ENCODE results near the gene CNTNAP2. TPM values are rescaled to one million over a fixed set of nuclear protein-coding genes. Genes with fewer than 3 reads are reported as not detected.
"Not testable (repeated sequence)": the region's sequence is repeated elsewhere in the genome, so short reads cannot be mapped to it uniquely, and the experiment has no call there.

CNTNAP2 gene
- polyA plus RNA-seq, 2 donors, result 0.41 to 0.48 TPM

DNA sequence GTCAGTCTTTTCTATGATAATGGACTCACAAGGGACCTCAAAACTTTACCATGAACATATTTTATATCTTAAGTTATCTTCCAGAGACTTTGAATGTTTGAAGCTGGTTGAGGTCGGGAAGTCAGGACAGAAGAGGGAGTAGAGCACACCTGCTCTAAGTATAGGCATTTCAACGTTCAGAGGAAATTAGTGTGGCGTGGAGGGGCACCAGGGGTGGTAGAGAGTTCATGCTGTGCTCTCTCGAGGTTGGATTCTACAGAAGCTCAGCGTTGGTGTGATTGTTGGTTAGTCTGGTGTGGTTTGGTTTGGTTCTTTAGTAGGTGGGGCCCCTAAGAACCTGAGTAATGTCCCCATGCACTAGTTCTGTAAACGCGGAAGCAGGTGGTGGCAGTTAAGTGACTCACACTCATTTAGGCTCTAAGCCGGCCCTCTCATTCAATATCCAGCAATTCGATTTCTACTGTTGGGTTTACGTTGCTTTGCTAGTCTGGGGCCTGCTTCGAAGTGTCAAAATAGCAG lies 19.8 kb downstream of the CNTNAP2 start:
- Histone ChIP-seq H3K4me1 (ENCODE audit: control insufficient read depth in 2 of 2, insufficient read depth in 2 of 2, low read length in 1 of 2) (no peaks in the 10 kb centered on the region), H3K27me3 (ENCODE audit: control insufficient read depth in 1 of 2, insufficient read depth in 2 of 2, low read length in 2 of 2) (no peaks in the 10 kb centered on the region), H3K27ac (ENCODE audit: low read depth in 2 of 2, low read length in 1 of 2) (no peak overlapping the region), H3K9me3 (ENCODE audit: control insufficient read depth in 2 of 2, insufficient read depth in 1 of 2, low read depth in 1 of 2, low read length in 1 of 2) (no peaks in the 10 kb centered on the region), H3K4me3 (ENCODE audit: low read depth in 1 of 2, low read length in 2 of 2) (no peak overlapping the region), H3K36me3 (ENCODE audit: control insufficient read depth in 2 of 2, insufficient read depth in 2 of 2, low read length in 1 of 2) (no peaks in the 10 kb centered on the region)
- WGBS, 2 donors, result 67 to 69% methylated on average over 11 of the region's 11 CpGs

DNA sequence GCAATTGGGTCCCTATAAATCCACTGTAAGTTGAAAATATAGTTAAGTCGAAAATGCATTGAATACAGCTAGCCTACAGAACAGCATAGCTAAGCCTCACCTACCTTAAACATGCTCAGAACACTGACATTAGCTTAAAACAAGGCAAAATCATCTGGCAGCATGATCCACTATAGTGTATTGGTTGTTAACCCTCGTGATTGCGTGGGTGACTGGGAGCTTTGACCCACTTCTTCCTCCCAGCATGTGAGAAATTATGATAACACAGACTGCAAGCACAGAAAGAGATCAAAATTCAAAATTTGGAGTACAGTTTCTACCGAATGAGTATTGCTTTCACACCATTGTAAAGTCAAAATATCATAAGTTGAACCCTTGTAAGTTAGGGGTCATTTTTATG lies 22.3 kb downstream of the CNTNAP2 start:
- Histone ChIP-seq H3K36me3 (ENCODE audit: control insufficient read depth in 2 of 2, insufficient read depth in 2 of 2, low read length in 1 of 2) (no peaks in the 10 kb centered on the region), H3K27me3 (ENCODE audit: control insufficient read depth in 1 of 2, insufficient read depth in 2 of 2, low read length in 2 of 2) (no peaks in the 10 kb centered on the region), H3K4me1 (ENCODE audit: control insufficient read depth in 2 of 2, insufficient read depth in 2 of 2, low read length in 1 of 2) (no peaks in the 10 kb centered on the region), H3K4me3 (ENCODE audit: low read depth in 1 of 2, low read length in 2 of 2) (no peak overlapping the region), H3K27ac (ENCODE audit: low read depth in 2 of 2, low read length in 1 of 2) (no peak overlapping the region), H3K9me3 (ENCODE audit: control insufficient read depth in 2 of 2, insufficient read depth in 1 of 2, low read depth in 1 of 2, low read length in 1 of 2) (no peaks in the 10 kb centered on the region)
- 55 to 62% methylated on average over 4 of the region's 4 CpGs for WGBS, 2 donors

DNA sequence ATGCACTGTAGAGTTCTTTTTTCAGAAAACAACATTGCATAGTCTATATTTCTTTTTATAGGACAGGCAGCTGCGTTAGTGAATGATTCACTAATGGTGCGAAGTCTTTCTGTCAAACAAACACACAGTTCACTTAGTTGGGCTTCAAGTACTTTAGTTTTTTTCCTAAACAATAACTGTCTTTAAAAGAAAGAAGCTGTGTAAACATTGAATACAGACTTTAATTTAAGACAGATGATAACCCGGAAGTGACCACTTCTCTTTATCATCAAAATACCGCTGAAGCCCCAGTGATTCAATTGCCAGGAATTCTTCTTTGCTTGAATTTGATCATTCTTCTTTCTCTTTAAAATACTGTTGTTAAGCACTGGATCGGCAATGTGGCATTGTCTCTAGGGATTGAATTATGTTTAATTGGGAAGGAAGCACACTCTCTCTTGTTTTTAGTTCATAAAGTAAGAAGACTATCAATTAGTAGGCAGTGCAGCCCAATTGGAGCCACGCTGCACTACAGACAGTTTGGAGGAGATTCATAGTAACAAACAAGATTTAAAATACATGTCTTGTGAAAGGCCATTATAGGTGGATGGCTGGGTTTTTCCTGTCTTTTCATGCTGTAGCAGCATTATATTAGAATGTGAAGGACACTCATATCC lies 30.4 kb downstream of the CNTNAP2 start:
- Histone ChIP-seq H3K27me3 (ENCODE audit: control insufficient read depth in 1 of 2, insufficient read depth in 2 of 2, low read length in 2 of 2) (no peaks in the 10 kb centered on the region), H3K4me1 (ENCODE audit: control insufficient read depth in 2 of 2, insufficient read depth in 2 of 2, low read length in 1 of 2) (no peaks in the 10 kb centered on the region), H3K27ac (ENCODE audit: low read depth in 2 of 2, low read length in 1 of 2) (no peak overlapping the region), H3K36me3 (ENCODE audit: control insufficient read depth in 2 of 2, insufficient read depth in 2 of 2, low read length in 1 of 2) (no peaks in the 10 kb centered on the region), H3K9me3 (ENCODE audit: control insufficient read depth in 2 of 2, insufficient read depth in 1 of 2, low read depth in 1 of 2, low read length in 1 of 2) (no peaks in the 10 kb centered on the region), H3K4me3 (ENCODE audit: low read depth in 1 of 2, low read length in 2 of 2) (no peak overlapping the region)
- WGBS, 2 donors, result 26 to 28% methylated on average over 6 of the region's 6 CpGs

DNA sequence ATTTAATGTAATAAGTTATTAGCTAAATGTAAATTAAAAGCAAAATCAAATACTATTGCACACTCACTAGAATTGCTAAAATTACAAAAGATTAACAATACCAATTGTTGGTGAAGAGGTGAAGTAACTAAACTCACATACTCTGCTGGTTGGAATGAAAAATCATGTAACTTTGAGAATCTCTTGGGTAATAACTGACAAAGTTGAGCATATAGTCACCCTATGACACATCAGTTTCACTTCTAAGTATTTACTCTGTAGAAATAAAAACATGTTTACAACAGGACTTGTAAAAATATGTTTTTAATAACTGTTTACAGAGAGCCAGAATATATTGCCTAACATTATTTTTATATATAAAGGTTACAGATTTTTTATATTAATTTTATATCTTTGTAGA lies 33.6 kb downstream of the CNTNAP2 start:
- Histone ChIP-seq H3K27me3 (ENCODE audit: control insufficient read depth in 1 of 2, insufficient read depth in 2 of 2, low read length in 2 of 2) (no peaks in the 10 kb centered on the region), H3K9me3 (ENCODE audit: control insufficient read depth in 2 of 2, insufficient read depth in 1 of 2, low read depth in 1 of 2, low read length in 1 of 2) (no peaks in the 10 kb centered on the region), H3K36me3 (ENCODE audit: control insufficient read depth in 2 of 2, insufficient read depth in 2 of 2, low read length in 1 of 2) (no peaks in the 10 kb centered on the region), H3K4me1 (ENCODE audit: control insufficient read depth in 2 of 2, insufficient read depth in 2 of 2, low read length in 1 of 2) (no peaks in the 10 kb centered on the region), H3K4me3 (ENCODE audit: low read depth in 1 of 2, low read length in 2 of 2) (no peak overlapping the region), H3K27ac (ENCODE audit: low read depth in 2 of 2, low read length in 1 of 2) (no peak overlapping the region)

DNA sequence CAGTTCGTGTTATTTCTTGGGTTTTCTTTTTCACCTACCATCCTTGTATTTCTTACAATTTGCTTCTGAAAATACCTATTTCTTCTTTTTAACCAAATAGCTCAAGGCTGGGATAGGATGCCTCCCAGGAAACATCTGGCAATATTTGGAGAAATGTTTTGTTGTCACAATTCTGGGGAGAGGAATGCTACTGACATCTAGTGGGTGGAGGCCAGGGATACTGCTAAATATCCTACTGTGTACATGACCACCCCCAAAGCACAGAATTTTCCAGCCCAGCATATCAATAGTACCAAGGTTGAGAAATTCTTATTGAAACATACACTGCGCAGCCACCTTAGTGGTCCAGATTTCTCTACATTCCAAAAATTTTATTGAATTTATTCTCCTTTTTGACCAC lies 55.5 kb downstream of the CNTNAP2 start:
- H3K27me3 ChIP-seq (ENCODE audit: control insufficient read depth in 1 of 2, insufficient read depth in 2 of 2, low read length in 2 of 2), result no peaks in the 10 kb centered on the region
- H3K4me3 ChIP-seq (ENCODE audit: low read depth in 1 of 2, low read length in 2 of 2), result no peak overlapping the region
- H3K9me3 ChIP-seq (ENCODE audit: control insufficient read depth in 2 of 2, insufficient read depth in 1 of 2, low read depth in 1 of 2, low read length in 1 of 2), result peaks cover 0 to 3% of the 10 kb centered on the region in 2 donors
- WGBS, 2 donors, result 77 to 81% methylated on average over 2 of the region's 2 CpGs
- H3K36me3 ChIP-seq (ENCODE audit: control insufficient read depth in 2 of 2, insufficient read depth in 2 of 2, low read length in 1 of 2), result no peaks in the 10 kb centered on the region
- H3K4me1 ChIP-seq (ENCODE audit: control insufficient read depth in 2 of 2, insufficient read depth in 2 of 2, low read length in 1 of 2), result no peaks in the 10 kb centered on the region
- H3K27ac ChIP-seq (ENCODE audit: low read depth in 2 of 2, low read length in 1 of 2), result no peak overlapping the region

DNA sequence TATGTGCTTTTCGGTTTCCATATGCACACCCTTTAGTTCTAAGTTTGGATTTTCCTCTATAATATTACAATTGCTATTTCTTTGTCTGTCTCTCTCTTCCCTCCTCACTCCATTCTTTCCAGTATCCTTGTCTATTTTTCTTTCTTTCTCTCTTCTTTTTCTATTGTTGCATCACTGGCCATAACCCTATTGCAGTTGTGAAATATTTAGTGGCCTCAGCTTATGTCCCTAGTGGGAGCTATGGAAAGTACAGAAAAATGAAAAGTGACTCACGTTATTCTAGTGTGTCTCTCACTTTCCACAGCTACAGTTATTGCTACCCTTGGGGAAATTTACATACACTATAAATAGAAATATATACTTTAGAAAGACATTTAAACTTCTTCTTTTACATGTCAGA lies 59.1 kb downstream of the CNTNAP2 start:
- no peak overlapping the region for H3K4me3 ChIP-seq (ENCODE audit: low read depth in 1 of 2, low read length in 2 of 2)
- H3K9me3 ChIP-seq (ENCODE audit: control insufficient read depth in 2 of 2, insufficient read depth in 1 of 2, low read depth in 1 of 2, low read length in 1 of 2), result peaks cover 0 to 3% of the 10 kb centered on the region in 2 donors
- no peaks in the 10 kb centered on the region for H3K4me1 ChIP-seq (ENCODE audit: control insufficient read depth in 2 of 2, insufficient read depth in 2 of 2, low read length in 1 of 2)
- H3K27me3 ChIP-seq (ENCODE audit: control insufficient read depth in 1 of 2, insufficient read depth in 2 of 2, low read length in 2 of 2), result no peaks in the 10 kb centered on the region
- 75 to 78% methylated on average over 2 of the region's 2 CpGs for WGBS, 2 donors
- H3K36me3 ChIP-seq (ENCODE audit: control insufficient read depth in 2 of 2, insufficient read depth in 2 of 2, low read length in 1 of 2), result no peaks in the 10 kb centered on the region
- H3K27ac ChIP-seq (ENCODE audit: low read depth in 2 of 2, low read length in 1 of 2), result no peak overlapping the region

DNA sequence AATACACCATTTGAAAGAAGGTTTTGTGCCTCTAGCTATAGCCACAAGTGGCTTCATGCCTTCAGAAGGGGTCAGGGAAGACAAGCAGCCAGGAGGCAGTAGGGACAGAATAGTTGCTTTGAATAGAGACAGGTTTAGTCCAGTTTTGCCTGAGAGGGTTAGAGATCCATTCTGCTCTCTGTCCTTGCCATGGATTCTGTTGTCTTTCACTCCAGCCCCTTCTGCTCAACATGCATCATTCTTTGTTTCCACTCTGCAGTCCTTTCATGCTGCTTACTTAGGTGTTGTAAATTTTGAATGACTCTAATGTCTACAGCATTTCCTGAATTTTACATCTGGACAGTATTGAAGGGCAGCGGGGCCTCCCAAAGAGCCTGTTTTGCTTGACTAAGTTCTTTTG lies 60.3 kb downstream of the CNTNAP2 start:
- H3K27me3 ChIP-seq (ENCODE audit: control insufficient read depth in 1 of 2, insufficient read depth in 2 of 2, low read length in 2 of 2), result no peaks in the 10 kb centered on the region
- no peaks in the 10 kb centered on the region for H3K4me1 ChIP-seq (ENCODE audit: control insufficient read depth in 2 of 2, insufficient read depth in 2 of 2, low read length in 1 of 2)
- no peaks in the 10 kb centered on the region for H3K36me3 ChIP-seq (ENCODE audit: control insufficient read depth in 2 of 2, insufficient read depth in 2 of 2, low read length in 1 of 2)
- no peak overlapping the region for H3K27ac ChIP-seq (ENCODE audit: low read depth in 2 of 2, low read length in 1 of 2)
- 74 to 78% methylated on average over 1 of the region's 1 CpG for WGBS, 2 donors
- H3K9me3 ChIP-seq (ENCODE audit: control insufficient read depth in 2 of 2, insufficient read depth in 1 of 2, low read depth in 1 of 2, low read length in 1 of 2), result peaks cover 0 to 3% of the 10 kb centered on the region in 2 donors
- no peak overlapping the region for H3K4me3 ChIP-seq (ENCODE audit: low read depth in 1 of 2, low read length in 2 of 2)

DNA sequence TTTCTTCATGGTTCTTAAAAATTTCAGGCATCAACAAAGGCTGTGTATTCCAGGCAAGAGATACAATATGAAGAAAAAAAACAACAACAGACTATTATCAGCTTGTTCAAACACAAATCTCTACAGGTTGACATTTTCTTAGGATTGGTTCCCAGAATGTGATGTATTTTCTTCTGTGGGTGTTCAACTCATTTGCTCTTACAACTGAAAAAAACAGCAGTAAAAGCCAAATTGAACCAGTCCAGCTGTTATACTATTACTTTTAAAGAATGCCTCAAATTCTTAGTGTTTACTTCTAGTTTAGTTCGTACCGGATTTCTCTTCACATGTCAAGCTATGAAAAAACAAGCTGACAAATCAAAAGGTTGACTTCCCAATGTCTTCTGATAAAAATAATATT lies 60.7 kb downstream of the CNTNAP2 start:
- H3K9me3 ChIP-seq (ENCODE audit: control insufficient read depth in 2 of 2, insufficient read depth in 1 of 2, low read depth in 1 of 2, low read length in 1 of 2), result peaks cover 0 to 3% of the 10 kb centered on the region in 2 donors
- no peaks in the 10 kb centered on the region for H3K4me1 ChIP-seq (ENCODE audit: control insufficient read depth in 2 of 2, insufficient read depth in 2 of 2, low read length in 1 of 2)
- 65 to 67% methylated on average over 2 of the region's 2 CpGs for WGBS, 2 donors

DNA sequence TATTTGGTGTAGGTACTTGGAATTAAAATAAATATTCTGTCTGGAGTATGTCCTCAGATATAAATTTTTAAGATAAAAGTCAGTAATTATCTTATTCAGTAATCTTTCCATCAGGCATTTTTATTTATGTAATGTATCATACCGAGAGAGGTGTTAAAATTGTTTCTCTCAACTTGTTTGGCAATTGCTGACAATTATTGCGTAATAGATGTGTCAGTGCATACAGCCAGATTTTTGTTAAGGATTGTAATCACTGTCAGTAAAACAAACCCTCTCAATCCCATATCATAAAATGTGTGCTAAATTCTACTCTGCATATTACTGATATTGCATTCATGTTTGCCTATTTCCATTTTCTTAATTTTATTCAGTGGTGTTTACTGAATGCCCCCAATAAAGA lies 69.2 kb downstream of the CNTNAP2 start:
- Histone ChIP-seq H3K9me3 (ENCODE audit: control insufficient read depth in 2 of 2, insufficient read depth in 1 of 2, low read depth in 1 of 2, low read length in 1 of 2) (no peaks in the 10 kb centered on the region), H3K4me3 (ENCODE audit: low read depth in 1 of 2, low read length in 2 of 2) (no peak overlapping the region), H3K36me3 (ENCODE audit: control insufficient read depth in 2 of 2, insufficient read depth in 2 of 2, low read length in 1 of 2) (no peaks in the 10 kb centered on the region), H3K4me1 (ENCODE audit: control insufficient read depth in 2 of 2, insufficient read depth in 2 of 2, low read length in 1 of 2) (no peaks in the 10 kb centered on the region), H3K27me3 (ENCODE audit: control insufficient read depth in 1 of 2, insufficient read depth in 2 of 2, low read length in 2 of 2) (no peaks in the 10 kb centered on the region), H3K27ac (ENCODE audit: low read depth in 2 of 2, low read length in 1 of 2) (no peak overlapping the region)
- WGBS, 2 donors, result 58 to 64% methylated on average over 2 of the region's 2 CpGs

More for the DNA sequence above, 60.7 kb downstream of the CNTNAP2 start:
- Histone ChIP-seq H3K27me3 (ENCODE audit: control insufficient read depth in 1 of 2, insufficient read depth in 2 of 2, low read length in 2 of 2) (no peaks in the 10 kb centered on the region), H3K27ac (ENCODE audit: low read depth in 2 of 2, low read length in 1 of 2) (no peak overlapping the region), H3K4me3 (ENCODE audit: low read depth in 1 of 2, low read length in 2 of 2) (no peak overlapping the region), H3K36me3 (ENCODE audit: control insufficient read depth in 2 of 2, insufficient read depth in 2 of 2, low read length in 1 of 2) (no peaks in the 10 kb centered on the region)

DNA sequence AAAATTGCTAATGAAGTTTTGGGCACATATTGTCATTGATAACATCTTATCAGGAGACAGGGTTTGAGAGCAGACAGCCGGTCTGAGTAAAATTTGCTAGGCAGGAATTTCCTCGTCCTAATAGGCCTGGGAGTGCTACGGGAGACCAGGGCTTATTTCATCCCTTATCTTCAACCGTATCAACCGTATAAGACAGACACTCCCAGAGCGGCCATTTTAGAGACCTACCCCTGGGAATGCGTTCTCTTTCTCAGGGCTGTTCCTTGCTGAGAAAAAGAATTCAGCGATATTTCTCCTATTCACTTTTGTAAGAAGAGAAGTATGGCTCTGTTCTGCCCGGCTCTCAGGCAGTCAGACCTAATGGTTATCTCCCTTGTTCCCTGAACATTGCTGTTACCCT lies 74.8 kb downstream of the CNTNAP2 start:
- not testable (repeated sequence) for H3K4me3 ChIP-seq (ENCODE audit: low read depth in 1 of 2, low read length in 2 of 2); H3K4me1 ChIP-seq (ENCODE audit: control insufficient read depth in 2 of 2, insufficient read depth in 2 of 2, low read length in 1 of 2); H3K27ac ChIP-seq (ENCODE audit: low read depth in 2 of 2, low read length in 1 of 2); H3K36me3 ChIP-seq (ENCODE audit: control insufficient read depth in 2 of 2, insufficient read depth in 2 of 2, low read length in 1 of 2); H3K9me3 ChIP-seq (ENCODE audit: control insufficient read depth in 2 of 2, insufficient read depth in 1 of 2, low read depth in 1 of 2, low read length in 1 of 2); H3K27me3 ChIP-seq (ENCODE audit: control insufficient read depth in 1 of 2, insufficient read depth in 2 of 2, low read length in 2 of 2)
- 85 to 89% methylated on average over 9 of the region's 9 CpGs for WGBS, 2 donors
